Thyroid gland (tissue), 4 donors: ENCODE measurements around the gene NEDD4L. TPM values are rescaled to one million over a fixed set of nuclear protein-coding genes. Genes with fewer than 3 reads are reported as not detected.
"Not testable (repeated sequence)": the region's sequence is repeated elsewhere in the genome, so short reads cannot be mapped to it uniquely, and the experiment has no call there.

Experiments
- DNase-seq, 2 donors: peaks; one replicate each; pipeline ENCODE4 v3.0.0-alpha.2; 2019
- H3K27ac ChIP-seq, 3 donors: fragments of 200-600 bp; sonication (generic); 1 replicate in 2 of 3; 2 replicates in 1 of 3; pipeline ENCODE4 v1.5.1; 2016 to 2019; ENCODE audit warnings: mild to moderate bottlenecking in 1 of 3, moderate library complexity in 1 of 3
- H3K27me3 ChIP-seq: fragments of 200-600 bp; sonication (generic); one replicate; pipeline ENCODE4 v1.5.1; 2019
- H3K36me3 ChIP-seq, 2 donors: fragments of 200-600 bp; sonication (generic); one replicate each; pipeline ENCODE4 v1.5.1; 2016 to 2019
- H3K4me1 ChIP-seq, 2 donors: fragments of 200-600 bp; sonication (generic); one replicate each; pipeline ENCODE4 v1.5.1; 2017 to 2019
- H3K4me3 ChIP-seq, 3 donors: fragments of 200-600 bp; sonication (generic); replicated peaks in 1 of 3; 1 replicate in 2 of 3; 2 replicates in 1 of 3; pipeline ENCODE4 v1.5.1; 2016; ENCODE audit warnings: mild to moderate bottlenecking in 1 of 3
- H3K9me3 ChIP-seq: fragments of 200-600 bp; sonication (generic); one replicate; pipeline ENCODE4 v1.5.1; 2017
- CTCF ChIP-seq, 6 experiments: fragments of 200-600 bp in 3 of 6; fragments of 450-650 bp in 3 of 6; sonication (generic) in 3 of 6; IDR thresholded peaks; one replicate each; pipeline ENCODE4 v1.5.1; 2016 to 2019; ENCODE audit warnings: antibody characterized with exemption in 6 of 6, mild to moderate bottlenecking in 2 of 6, inconsistent platforms in 1 of 6, moderate library complexity in 1 of 6
- POLR2A ChIP-seq, 2 donors: fragments of 450-650 bp; IDR thresholded peaks; one replicate each; pipeline ENCODE4 v1.6.1; 2017; ENCODE audit warnings: antibody characterized with exemption in 2 of 2, mild to moderate bottlenecking in 2 of 2, moderate library complexity in 1 of 2
- WGBS, 2 donors: methylation state at CpG; one replicate each; pipeline ENCODE4 v1.1.5; 2017; 5-methylcytosine and 5-hydroxymethylcytosine counted together
- intact Hi-C: fragments of 100-400 bp; cut with DNase I; formaldehyde crosslinking; loops from one replicate; pipeline ENCODE4 v1.15.1; 2023
- total RNA-seq, 4 donors: library from RNA; depleted of rRNA; stranded (reverse); fragments of >200 nt; gene quantifications; one replicate each; pipeline ENCODE4 v1.2.3, GENCODE V29; 2016

Gene NEDD4L
- total RNA-seq, 4 donors from 2014 or later: 61.5 to 105 (median 78.0) TPM

GRCh38 chr18:58370612-58371011 lies 326.6 kb downstream of the NEDD4L start:
- Histone ChIP-seq H3K36me3 (peaks cover 0 to 13% of the 10 kb centered on the region in 2 donors), H3K27ac (no peak overlapping the region)
- intact Hi-C loops: no loop called here

GRCh38 chr18:58373481-58373880 lies 329.5 kb downstream of the NEDD4L start:
- intact Hi-C loops: no loop called here
- 47 to 52% methylated on average over 5 of the region's 5 CpGs for WGBS, 2 donors
- Histone ChIP-seq H3K27me3 (no peaks in the 10 kb centered on the region), H3K9me3 (no peaks in the 10 kb centered on the region), H3K27ac (peak overlapping the region in 1 of 3 donors; percentile 30), H3K36me3 (no peaks in the 10 kb centered on the region), H3K4me1 (peaks cover 6 to 12% of the 10 kb centered on the region in 2 donors), H3K4me3 (no peak overlapping the region)
- no peak for DNase-seq
- TF ChIP-seq POLR2A (IDR thresholded peaks at IDR 0.05) (no peak), CTCF (IDR thresholded peaks at IDR 0.05) (no peak)

More at GRCh38 chr18:58370612-58371011, 326.6 kb downstream of the NEDD4L start:
- Histone ChIP-seq H3K27me3 (no peaks in the 10 kb centered on the region), H3K4me1 (peaks cover 6 to 12% of the 10 kb centered on the region in 2 donors), H3K4me3 (no peak overlapping the region), H3K9me3 (no peaks in the 10 kb centered on the region)
- TF ChIP-seq CTCF (IDR thresholded peaks at IDR 0.05) (no peak), POLR2A (IDR thresholded peaks at IDR 0.05) (no peak)
- WGBS, 2 donors: 80 to 83% methylated on average over 5 of the region's 5 CpGs
- no peak for DNase-seq

GRCh38 chr18:58375051-58375450 lies 331.0 kb downstream of the NEDD4L start:
- Histone ChIP-seq H3K9me3 (no peaks in the 10 kb centered on the region), H3K36me3 (no peaks in the 10 kb centered on the region), H3K4me1 (peaks cover 6 to 12% of the 10 kb centered on the region in 2 donors), H3K27me3 (no peaks in the 10 kb centered on the region), H3K4me3 (no peak overlapping the region), H3K27ac (no peak overlapping the region)
- intact Hi-C loops: no loop called here
- DNase-seq: no peak
- TF ChIP-seq POLR2A (IDR thresholded peaks at IDR 0.05) (no peak), CTCF (IDR thresholded peaks at IDR 0.05) (no peak)
- 96 to 98% methylated on average over 8 of the region's 8 CpGs for WGBS, 2 donors

GRCh38 chr18:58378411-58379379 lies 334.7 kb downstream of the NEDD4L start:
- WGBS, 2 donors: 89 to 90% methylated on average over 15 to 22 of the region's 28 CpGs
- Histone ChIP-seq H3K4me3 (no peak overlapping the region), H3K4me1 (peaks cover 0 to 4% of the 10 kb centered on the region in 2 donors), H3K9me3 (no peaks in the 10 kb centered on the region), H3K27me3 (no peaks in the 10 kb centered on the region), H3K27ac (no peak overlapping the region), H3K36me3 (no peaks in the 10 kb centered on the region)
- intact Hi-C loops: no loop called here
- no peak for TF ChIP-seq CTCF (IDR thresholded peaks at IDR 0.05)
- no peak for TF ChIP-seq POLR2A (IDR thresholded peaks at IDR 0.05)
- DNase-seq: no peak

GRCh38 chr18:58379443-58379842 lies 335.4 kb downstream of the NEDD4L start:
- peaks cover 0 to 2% of the 10 kb centered on the region in 2 donors for H3K36me3 ChIP-seq
- 87 to 93% methylated on average over 15 of the region's 15 CpGs for WGBS, 2 donors
- H3K4me3 ChIP-seq: no peak overlapping the region

GRCh38 chr18:58380113-58380512 lies 336.1 kb downstream of the NEDD4L start:
- H3K4me1 ChIP-seq, intact Hi-C loops, H3K27ac ChIP-seq, H3K36me3 ChIP-seq, H3K27me3 ChIP-seq, H3K4me3 ChIP-seq, DNase-seq, H3K9me3 ChIP-seq: not testable (repeated sequence)
- 96% methylated on average over 4 of the region's 4 CpGs for WGBS, 2 donors

More at GRCh38 chr18:58379443-58379842, 335.4 kb downstream of the NEDD4L start:
- Histone ChIP-seq H3K27ac (no peak overlapping the region), H3K4me1 (no peaks in the 10 kb centered on the region), H3K9me3 (no peaks in the 10 kb centered on the region), H3K27me3 (no peaks in the 10 kb centered on the region)
- TF ChIP-seq CTCF (IDR thresholded peaks at IDR 0.05) (no peak), POLR2A (IDR thresholded peaks at IDR 0.05) (no peak)
- intact Hi-C loops: no loop called here
- no peak for DNase-seq
